Endothelial cell of umbilical vein (primary cell): ENCODE results near the gene CENPN. TPM values are rescaled to one million over a fixed set of nuclear protein-coding genes. Genes with fewer than 3 reads are reported as not detected.

Source experiments
- BruUV-seq: library from RNA; stranded (reverse); fragments of 400-500 nt; replicated peaks from 2 replicates; lab custom pipeline; 2021; lab: Mats Ljungman, UMichigan
- CTCF ChIA-PET: fragments of 300-600, 350-600 bp; sonication (Branson Sonifier 250); formaldehyde crosslinking; loops from one replicate; lab custom pipeline; 2021; ENCODE audit warnings: antibody characterized with exemption, inconsistent platforms; lab: Charles Lee
- POLR2A ChIA-PET: fragments of 300-600, 350-600 bp; sonication (Branson Sonifier 250); formaldehyde crosslinking; loops from one replicate; lab custom pipeline; 2021; ENCODE audit warnings: antibody characterized with exemption, inconsistent platforms; lab: Charles Lee
- DNase-seq: peaks from one replicate; pipeline ENCODE4 v3.0.0-alpha.2; 2011; ENCODE audit warnings: low read depth, low spot score
- FAIRE-seq: peaks from 2 replicates; lab custom pipeline; 2011; peaks lifted over from hg19 to GRCh38; lab: Jason Lieb, UNC
- H2AFZ ChIP-seq: 2 replicates; pipeline ENCODE4 v1.6.0; 2012; ENCODE audit warnings: low read depth, low read length, control low read depth, inconsistent platforms
- H3K27ac ChIP-seq: 2 replicates; pipeline ENCODE4 v1.5.1; 2011; ENCODE audit warnings: low read depth, mild to moderate bottlenecking, control low read depth, low read length, moderate library complexity; ENCODE audit not compliant: insufficient read depth
- H3K27me3 ChIP-seq, 2 experiments: 2 replicates each; pipeline versions ENCODE4 v1.6.0 to v1.6.1; 2011; ENCODE audit warnings: low read length in 2 of 2, mixed read lengths in 1 of 2; ENCODE audit not compliant: control insufficient read depth in 2 of 2, insufficient read depth in 2 of 2
- H3K36me3 ChIP-seq, 2 experiments: 2 replicates in 1 of 2; 3 replicates in 1 of 2; pipeline ENCODE4 v1.5.1; 2011; ENCODE audit warnings: low read length in 2 of 2, mild to moderate bottlenecking in 1 of 2, moderate library complexity in 1 of 2; ENCODE audit not compliant: control insufficient read depth in 2 of 2, insufficient read depth in 2 of 2; ENCODE audit errors: extremely low read depth in 1 of 2
- H3K4me1 ChIP-seq: 3 replicates; pipeline ENCODE4 v1.5.1; 2011; ENCODE audit warnings: mild to moderate bottlenecking, low read length; ENCODE audit not compliant: control insufficient read depth, insufficient read depth; ENCODE audit errors: extremely low read depth
- H3K4me2 ChIP-seq: 2 replicates; pipeline ENCODE4 v1.6.1; 2011; ENCODE audit warnings: low read length, control low read depth, mixed read lengths; ENCODE audit not compliant: insufficient read depth
- H3K4me3 ChIP-seq, 3 experiments: fragments of 200-600 bp in 1 of 3; sonication (generic), shearing (Covaris generic) in 1 of 3; replicated peaks in 1 of 3; 2 replicates each; pipeline ENCODE4 v1.5.1; 2011 to 2016; ENCODE audit warnings: control low read depth in 3 of 3, low read length in 3 of 3, mild to moderate bottlenecking in 2 of 3, inconsistent platforms in 1 of 3, low read depth in 1 of 3, moderate library complexity in 1 of 3; ENCODE audit not compliant: insufficient read depth in 1 of 3
- H3K79me2 ChIP-seq: 2 replicates; pipeline ENCODE4 v1.6.0; 2012; ENCODE audit warnings: low read length, inconsistent platforms; ENCODE audit not compliant: control insufficient read depth, insufficient read depth
- H3K9ac ChIP-seq: replicated peaks from 2 replicates; pipeline ENCODE3; 2011; ENCODE audit warnings: low read length, control low read depth; ENCODE audit not compliant: insufficient read depth; ENCODE audit errors: extremely low read depth
- H3K9me1 ChIP-seq: replicated peaks from 3 replicates; pipeline ENCODE4 v1.6.0; 2011; ENCODE audit warnings: mild to moderate bottlenecking, low read length; ENCODE audit not compliant: control insufficient read depth, insufficient read depth; ENCODE audit errors: extremely low read depth
- H3K9me3 ChIP-seq: replicated peaks from 2 replicates; pipeline ENCODE4 v1.5.1; 2012; ENCODE audit warnings: low read length, inconsistent platforms; ENCODE audit not compliant: control insufficient read depth, insufficient read depth
- H4K20me1 ChIP-seq: replicated peaks from 2 replicates; pipeline ENCODE3; 2011; ENCODE audit warnings: mild to moderate bottlenecking, low read length; ENCODE audit not compliant: control insufficient read depth, insufficient read depth; ENCODE audit errors: extremely low read depth
- EZH2 ChIP-seq: IDR thresholded peaks from 2 replicates; pipeline ENCODE4 v1.6.1; 2012; ENCODE audit warnings: borderline replicate concordance, low read depth, mild to moderate bottlenecking, moderate library complexity, low read length, inconsistent platforms; ENCODE audit not compliant: severe bottlenecking
- FOS ChIP-seq: IDR thresholded peaks from 2 replicates; pipeline ENCODE4 v1.6.1; 2011; ENCODE audit warnings: mild to moderate bottlenecking, low read length, moderate library complexity, borderline replicate concordance; ENCODE audit not compliant: insufficient read depth
- GATA2 ChIP-seq: IDR thresholded peaks from 2 replicates; pipeline ENCODE4 v1.7.0; 2011; ENCODE audit warnings: low read depth, mild to moderate bottlenecking, moderate library complexity, mixed read lengths, low read length; ENCODE audit not compliant: insufficient read length, insufficient read depth
- JUN ChIP-seq: IDR thresholded peaks from 2 replicates; pipeline ENCODE4 v1.6.1; 2011; ENCODE audit warnings: borderline replicate concordance, low read depth; ENCODE audit not compliant: insufficient read length, insufficient read depth
- MYC ChIP-seq: IDR thresholded peaks from one replicate; pipeline ENCODE4 v1.6.1; 2011; ENCODE audit warnings: mild to moderate bottlenecking, low read depth, low read length
- POLR2A ChIP-seq: IDR thresholded peaks from 2 replicates; pipeline ENCODE4 v1.6.1; 2012; ENCODE audit warnings: low read depth, mild to moderate bottlenecking, control low read depth, low read length
- POLR2AphosphoS5 ChIP-seq: IDR thresholded peaks from 2 replicates; pipeline ENCODE4 v1.6.1; 2012; ENCODE audit warnings: low read depth, mild to moderate bottlenecking, control low read depth, low read length, moderate library complexity; ENCODE audit not compliant: insufficient read depth
- dilution Hi-C: fragments of 300-500 bp; cut with MboI; formaldehyde crosslinking; loops from one replicate; pipeline ENCODE4 v1.15.0; 2019; ENCODE audit warnings: low sequenced_read_pairs; ENCODE audit not compliant: extremely low pct_ligation_motif_present
- intact Hi-C: fragments of 100-400 bp; cut with micrococcal nuclease; formaldehyde crosslinking; loops from one replicate; pipeline ENCODE4 v1.10.0; 2022
- polyA plus RNA-seq, 4 experiments: library from polyadenylated mRNA; depleted of rRNA in 3 of 4; stranded (reverse) in 3 of 4; unstranded in 1 of 4; fragments of >200 nt; gene quantifications; 2 replicates each; pipeline versions ENCODE4 v1.2.1 to v1.2.3, GENCODE V29; 2011 to 2012; ENCODE audit warnings: missing spikeins in 1 of 4
- total RNA-seq: library from RNA; stranded (reverse); gene quantifications from 2 replicates; pipeline ENCODE4 v1.2.3, GENCODE V29; 2021
- TF ChIP-seq, protein P1 (sequence below): IDR thresholded peaks from 2 replicates; pipeline ENCODE4 v1.6.1; 2011; ENCODE audit not compliant: insufficient read depth, insufficient read length
- TF ChIP-seq, protein P2 (sequence below), 2 donors: IDR thresholded peaks; 1 replicate in 1 of 2; 2 replicates in 1 of 2; pipeline ENCODE4 v1.5.1; 2011; ENCODE audit warnings: low read length in 2 of 2, mild to moderate bottlenecking in 2 of 2, moderate library complexity in 2 of 2, control low read depth in 1 of 2, inconsistent platforms in 1 of 2, low read depth in 1 of 2; ENCODE audit not compliant: insufficient read depth in 1 of 2; ENCODE audit errors: extremely low read depth in 1 of 2

The CENPN gene
- total and polyA plus RNA-seq, 2 donors (not counting 3 experiments of a cell fraction or from before 2014, with no cell fraction given): 17.6 to 52.4 TPM

DNA sequence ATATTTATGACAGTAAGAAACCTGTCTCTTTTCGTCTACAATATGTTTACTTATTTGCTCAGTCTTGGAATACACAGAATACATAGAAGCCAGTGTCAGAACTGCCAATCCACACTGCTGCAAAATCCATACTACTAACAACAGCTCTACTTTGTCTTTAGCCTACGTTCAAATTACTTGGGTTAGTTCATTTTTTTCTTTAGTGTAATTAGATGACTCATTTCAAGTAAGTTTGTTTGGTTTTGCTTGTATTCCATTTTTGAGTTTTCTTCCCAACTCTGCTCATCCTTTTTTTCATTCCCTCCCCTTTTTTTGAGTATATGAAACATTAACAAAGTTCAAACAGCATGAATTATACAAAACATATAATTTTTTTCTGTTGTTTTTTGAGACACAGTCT is 17.2 kb upstream of the CENPN start:
- Histone ChIP-seq H3K4me2 (no peak overlapping the region), H3K9me3 (no peaks in the 10 kb centered on the region), H2AFZ (no peak overlapping the region), H3K27ac (no peak overlapping the region), H4K20me1 (no peaks in the 10 kb centered on the region), H3K9me1 (no peaks in the 10 kb centered on the region), H3K4me3 (no peak overlapping the region), H3K9ac (no peak overlapping the region), H3K36me3 (no peaks in the 10 kb centered on the region), H3K79me2 (peaks cover 64% of the 10 kb centered on the region), H3K27me3 (no peaks in the 10 kb centered on the region), H3K4me1 (peaks cover 28% of the 10 kb centered on the region)
- FAIRE-seq (no peak), DNase-seq (no peak)
- ChIA-PET CTCF (interaction anchor here (1.3 to 2.3 kb wide), 2 partner anchors 15 to 41 kb away, joined by 3 to 11 read pairs; no protein-coding TSS in a partner anchor), POLR2A (no interaction called here)
- intact Hi-C loops (no loop called here), dilution Hi-C loops (no loop called here)
- no peak for TF ChIP-seq GATA2
- no peak for TF ChIP-seq JUN
- TF ChIP-seq, protein P1, sequence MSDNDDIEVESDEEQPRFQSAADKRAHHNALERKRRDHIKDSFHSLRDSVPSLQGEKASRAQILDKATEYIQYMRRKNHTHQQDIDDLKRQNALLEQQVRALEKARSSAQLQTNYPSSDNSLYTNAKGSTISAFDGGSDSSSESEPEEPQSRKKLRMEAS: no peak
- TF ChIP-seq POLR2A: no peak
- no TSS peak for BruUV-seq

DNA sequence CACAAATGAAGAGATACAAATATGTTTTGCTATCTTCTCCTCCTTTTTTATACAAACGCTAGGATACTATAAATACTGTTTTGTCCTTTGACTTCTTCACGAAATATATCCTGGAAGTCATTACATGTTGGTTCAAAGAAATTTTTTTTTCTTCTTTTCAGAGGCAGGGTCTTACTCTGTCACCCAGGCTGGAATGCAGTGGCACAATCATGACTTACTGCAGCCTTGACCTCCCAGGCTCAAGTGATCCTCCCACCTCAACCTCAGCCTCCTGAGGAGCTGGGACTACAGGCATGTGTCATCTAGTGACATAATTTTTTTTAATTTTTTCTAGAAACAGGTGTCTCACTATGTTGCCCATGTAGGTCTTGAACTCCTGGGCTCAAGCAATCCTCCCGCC is 16.4 kb upstream of the CENPN start:
- no peaks in the 10 kb centered on the region for H3K9me3 ChIP-seq
- H3K9ac ChIP-seq: no peak overlapping the region
- TF ChIP-seq, protein P2, sequence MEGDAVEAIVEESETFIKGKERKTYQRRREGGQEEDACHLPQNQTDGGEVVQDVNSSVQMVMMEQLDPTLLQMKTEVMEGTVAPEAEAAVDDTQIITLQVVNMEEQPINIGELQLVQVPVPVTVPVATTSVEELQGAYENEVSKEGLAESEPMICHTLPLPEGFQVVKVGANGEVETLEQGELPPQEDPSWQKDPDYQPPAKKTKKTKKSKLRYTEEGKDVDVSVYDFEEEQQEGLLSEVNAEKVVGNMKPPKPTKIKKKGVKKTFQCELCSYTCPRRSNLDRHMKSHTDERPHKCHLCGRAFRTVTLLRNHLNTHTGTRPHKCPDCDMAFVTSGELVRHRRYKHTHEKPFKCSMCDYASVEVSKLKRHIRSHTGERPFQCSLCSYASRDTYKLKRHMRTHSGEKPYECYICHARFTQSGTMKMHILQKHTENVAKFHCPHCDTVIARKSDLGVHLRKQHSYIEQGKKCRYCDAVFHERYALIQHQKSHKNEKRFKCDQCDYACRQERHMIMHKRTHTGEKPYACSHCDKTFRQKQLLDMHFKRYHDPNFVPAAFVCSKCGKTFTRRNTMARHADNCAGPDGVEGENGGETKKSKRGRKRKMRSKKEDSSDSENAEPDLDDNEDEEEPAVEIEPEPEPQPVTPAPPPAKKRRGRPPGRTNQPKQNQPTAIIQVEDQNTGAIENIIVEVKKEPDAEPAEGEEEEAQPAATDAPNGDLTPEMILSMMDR (IDR thresholded peaks at IDR 0.05; ENCODE audit: extremely low read depth in 1 of 2, insufficient read depth in 1 of 2, low read depth in 1 of 2, low read length in 2 of 2): no peak
- TF ChIP-seq, protein P1: no peak
- no peak for TF ChIP-seq GATA2
- no peak for TF ChIP-seq JUN
- no peak for TF ChIP-seq FOS
- no peak for TF ChIP-seq MYC
- no peak for TF ChIP-seq EZH2
- no peak for TF ChIP-seq POLR2AphosphoS5
- no peak overlapping the region for H3K27ac ChIP-seq
- DNase-seq (no peak), FAIRE-seq (no peak)
- H4K20me1 ChIP-seq: no peaks in the 10 kb centered on the region
- no peaks in the 10 kb centered on the region for H3K36me3 ChIP-seq
- H3K27me3 ChIP-seq: no peaks in the 10 kb centered on the region
- CTCF ChIA-PET: interaction anchor here (1.3 to 2.3 kb wide), 2 partner anchors 16 to 42 kb away, joined by 3 to 11 read pairs; no protein-coding TSS in a partner anchor
- no peaks in the 10 kb centered on the region for H3K9me1 ChIP-seq
- H2AFZ ChIP-seq: no peak overlapping the region
- peaks cover 66% of the 10 kb centered on the region for H3K79me2 ChIP-seq
- no peak overlapping the region for H3K4me3 ChIP-seq
- intact Hi-C loops: no loop called here
- BruUV-seq: no TSS peak
- POLR2A ChIA-PET: no interaction called here
- peaks cover 25% of the 10 kb centered on the region for H3K4me1 ChIP-seq
- no peak overlapping the region for H3K4me2 ChIP-seq
- dilution Hi-C loops: no loop called here
